GM21576 (cell line): ENCODE measurements around the gene GRAMD1C.
A peak's percentile ranks its signal among the peaks of the same experiment; 100 is the strongest.
"Not testable (repeated sequence)": the region's sequence is repeated elsewhere in the genome, so short reads cannot be mapped to it uniquely, and the experiment has no call there.

Experiments used
- ATAC-seq: cut with Tn5 transposase; IDR thresholded peaks from one replicate; pipeline ENCODE4 v1.9.1; 2021; ENCODE audit warnings: mild to moderate bottlenecking, moderate library complexity; ENCODE audit not compliant: unreplicated experiment

The GRAMD1C gene

GRCh38 chr3:113838631-113839209, at the start of gene GRAMD1C:
Gene GRAMD1C, plus strand, starts transcription at chr3:113838788. Its CDS starts 122 bp downstream, at chr3:113838910.
- peak; percentile 97 for ATAC-seq

GRCh38 chr3:113791381-113791780, 47.2 kb upstream of the GRAMD1C start:
- no peak for ATAC-seq

GRCh38 chr3:113794526-113794925, 44.1 kb upstream of the GRAMD1C start:
- ATAC-seq = no peak

GRCh38 chr3:113795693-113796092, 42.9 kb upstream of the GRAMD1C start:
- no peak for ATAC-seq

- ATAC-seq = no peak
Observed at GRCh38 chr3:113802795-113803455, 35.7 kb upstream of the GRAMD1C start.

GRCh38 chr3:113804661-113805060, 33.9 kb upstream of the GRAMD1C start:
- ATAC-seq = no peak

GRCh38 chr3:113805249-113805648, 33.3 kb upstream of the GRAMD1C start:
- ATAC-seq = no peak

- no peak for ATAC-seq
Observed at GRCh38 chr3:113812854-113813253, 25.7 kb upstream of the GRAMD1C start.

- no peak for ATAC-seq
Observed at GRCh38 chr3:113819866-113820265, 18.7 kb upstream of the GRAMD1C start.

- ATAC-seq = peak; percentile 71
Observed at GRCh38 chr3:113825090-113825489, 13.5 kb upstream of the GRAMD1C start.

- ATAC-seq = peak; percentile 42
Observed at GRCh38 chr3:113828600-113828999, 10.0 kb upstream of the GRAMD1C start.

GRCh38 chr3:113829576-113830354, 8.8 kb upstream of the GRAMD1C start:
- ATAC-seq = no peak

- ATAC-seq = no peak
Observed at GRCh38 chr3:113831103-113831355, 7.6 kb upstream of the GRAMD1C start.

GRCh38 chr3:113832477-113833164, 6.0 kb upstream of the GRAMD1C start:
- peak; percentile 47 for ATAC-seq

- no peak for ATAC-seq
Observed at GRCh38 chr3:113834983-113835382, 3.6 kb upstream of the GRAMD1C start.

GRCh38 chr3:113839551-113839950, 963 bp downstream of the GRAMD1C start:
- ATAC-seq = no peak

GRCh38 chr3:113844622-113845222, 6.1 kb downstream of the GRAMD1C start:
- ATAC-seq = peak; percentile 46

GRCh38 chr3:113847247-113847646, 8.7 kb downstream of the GRAMD1C start:
- no peak for ATAC-seq

- ATAC-seq = no peak
Observed at GRCh38 chr3:113847664-113848461, 9.3 kb downstream of the GRAMD1C start.

- not testable (repeated sequence) for ATAC-seq
Observed at GRCh38 chr3:113849071-113849470, 10.5 kb downstream of the GRAMD1C start.
